NCI-H774 (cell line): ENCODE data around the gene TLR9.

ENCODE experiments used
- DNase-seq: peaks from one replicate; lab custom pipeline; 2025; lab: John Stamatoyannopoulos, UW

Gene TLR9

DNA sequence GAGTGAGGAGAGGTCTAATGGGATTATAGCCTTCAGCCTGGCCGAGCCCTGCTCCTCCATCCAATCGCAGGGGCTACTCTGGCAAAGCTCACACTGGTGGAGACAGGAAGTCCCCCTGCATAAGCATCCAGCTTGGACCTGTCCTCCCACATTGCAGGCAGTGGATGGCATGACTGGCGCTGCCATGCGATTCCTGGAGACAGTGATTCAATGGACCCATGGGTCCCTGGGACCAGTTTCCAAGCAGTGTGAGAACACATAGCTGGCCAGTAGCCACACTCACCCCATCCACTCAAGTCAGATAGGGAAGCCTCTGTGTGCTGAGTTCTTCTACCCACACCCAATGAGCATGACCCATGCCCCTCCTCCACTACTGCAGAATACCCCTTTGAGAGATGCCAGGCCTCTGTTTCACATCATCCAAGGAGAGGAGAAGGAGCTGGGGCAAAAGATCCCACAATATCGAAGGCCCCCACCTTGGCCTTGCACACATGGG lies 53.1 kb downstream of the TLR9 start:
- DNase-seq: no peak

DNA sequence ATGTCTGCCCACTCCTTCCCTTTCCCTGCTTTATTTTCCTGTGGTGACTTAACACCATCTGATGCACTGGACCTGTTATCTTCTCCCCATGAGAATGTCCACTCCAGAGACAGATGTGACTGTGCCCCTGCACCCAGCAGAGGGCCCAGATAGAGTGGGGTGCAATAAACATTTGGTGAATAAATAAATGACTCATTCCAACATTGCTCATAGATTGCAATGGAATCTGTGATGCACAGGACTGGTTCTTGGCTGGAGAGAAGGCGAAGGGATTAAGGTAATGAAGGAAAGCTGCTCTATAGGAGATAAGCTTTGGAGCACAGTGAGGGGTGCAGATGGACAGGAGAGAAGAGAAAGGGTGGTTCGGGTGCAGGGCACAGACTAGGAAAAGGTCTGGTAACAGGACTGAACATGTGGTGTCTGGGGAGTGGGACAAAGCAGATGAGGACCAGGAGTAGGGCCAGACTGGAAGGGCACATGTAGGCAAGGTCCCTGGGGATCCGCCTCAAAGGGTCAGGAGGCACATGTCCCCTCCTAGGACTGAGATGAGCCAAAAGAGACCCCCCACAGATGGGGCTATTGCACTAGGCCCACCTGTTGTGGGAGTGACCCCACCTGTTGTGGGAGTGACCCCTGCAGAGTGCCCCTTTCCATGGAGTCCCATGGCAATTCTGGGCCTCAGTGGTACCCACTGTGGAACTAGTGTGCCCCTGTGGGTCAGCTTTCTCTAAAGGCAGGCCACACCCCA lies 53.8 kb downstream of the TLR9 start:
- no peak for DNase-seq
